Measurements from ENCODE around the gene OBSCN. TPM values are rescaled to one million over a fixed set of nuclear protein-coding genes. Genes with fewer than 3 reads are reported as not detected.

The OBSCN gene
- total and polyA plus RNA-seq, 2 of the 4 experiments (the other 2 are of a cell fraction) = 4.1 to 9.5 TPM

GRCh38 chr1:228359613-228360532 is 152.0 kb downstream of the OBSCN start:
- Histone ChIP-seq H3K18ac (ENCODE audit: low read depth, low read length) (no peak overlapping the region), H3K14ac (replicated peaks; ENCODE audit: low read depth, low read length) (no peak overlapping the region), H3K4me2 (ENCODE audit: low read depth, low read length) (no peak overlapping the region), H2BK15ac (ENCODE audit: low read depth, low read length) (no peak overlapping the region), H2BK120ac (ENCODE audit: low read depth, low read length) (no peak overlapping the region), H3K36me3 (ENCODE audit: control insufficient read depth, insufficient read depth, low read length) (no peaks in the 10 kb centered on the region), H2BK20ac (ENCODE audit: low read depth, low read length) (no peak overlapping the region), H2AFZ (replicated peaks; ENCODE audit: low read length, poor library complexity) (no peak overlapping the region), H4K20me1 (ENCODE audit: insufficient read depth, low read length) (no peaks in the 10 kb centered on the region), H3K23ac (ENCODE audit: low read depth, low read length) (no peak overlapping the region), H3K27me3 (ENCODE audit: control insufficient read depth, insufficient read depth, low read length) (no peaks in the 10 kb centered on the region), H4K91ac (ENCODE audit: insufficient read depth, low read depth, low read length) (no peak overlapping the region), H2BK5ac (ENCODE audit: low read depth, low read length, poor library complexity, severe bottlenecking) (no peak overlapping the region), H3K9ac (ENCODE audit: low read depth, low read length) (no peak overlapping the region), H3K79me1 (ENCODE audit: low read depth in 1 of 2, low read length in 2 of 2) (no peaks in the 10 kb centered on the region), H3K56ac (ENCODE audit: extremely low read depth, insufficient read depth, low read length) (no peak overlapping the region), H3K4ac (ENCODE audit: low read depth, low read length) (no peak overlapping the region), H3K9me1 (ENCODE audit: insufficient read depth, low read length) (no peaks in the 10 kb centered on the region), H2AK5ac (ENCODE audit: low read depth, low read length) (no peak overlapping the region), H3K4me3 (ENCODE audit: insufficient read depth, low read depth, low read length) (no peak overlapping the region), H4K5ac (ENCODE audit: low read depth, low read length) (no peak overlapping the region), H3K4me1 (ENCODE audit: control insufficient read depth, insufficient read depth, low read length) (no peaks in the 10 kb centered on the region), H3K9me3 (ENCODE audit: control insufficient read depth, insufficient read depth, low read length) (no peaks in the 10 kb centered on the region), H4K8ac (ENCODE audit: low read depth in 2 of 2, low read length in 2 of 2) (no peak overlapping the region), H3K27ac (ENCODE audit: insufficient read depth, low read length) (no peak overlapping the region), H2AK9ac (replicated peaks; ENCODE audit: low read depth, low read length, poor library complexity) (no peak overlapping the region)
- DNase-seq (no peak), ATAC-seq (ENCODE audit: low read depth) (no peak)
- TF ChIP-seq, protein P1, sequence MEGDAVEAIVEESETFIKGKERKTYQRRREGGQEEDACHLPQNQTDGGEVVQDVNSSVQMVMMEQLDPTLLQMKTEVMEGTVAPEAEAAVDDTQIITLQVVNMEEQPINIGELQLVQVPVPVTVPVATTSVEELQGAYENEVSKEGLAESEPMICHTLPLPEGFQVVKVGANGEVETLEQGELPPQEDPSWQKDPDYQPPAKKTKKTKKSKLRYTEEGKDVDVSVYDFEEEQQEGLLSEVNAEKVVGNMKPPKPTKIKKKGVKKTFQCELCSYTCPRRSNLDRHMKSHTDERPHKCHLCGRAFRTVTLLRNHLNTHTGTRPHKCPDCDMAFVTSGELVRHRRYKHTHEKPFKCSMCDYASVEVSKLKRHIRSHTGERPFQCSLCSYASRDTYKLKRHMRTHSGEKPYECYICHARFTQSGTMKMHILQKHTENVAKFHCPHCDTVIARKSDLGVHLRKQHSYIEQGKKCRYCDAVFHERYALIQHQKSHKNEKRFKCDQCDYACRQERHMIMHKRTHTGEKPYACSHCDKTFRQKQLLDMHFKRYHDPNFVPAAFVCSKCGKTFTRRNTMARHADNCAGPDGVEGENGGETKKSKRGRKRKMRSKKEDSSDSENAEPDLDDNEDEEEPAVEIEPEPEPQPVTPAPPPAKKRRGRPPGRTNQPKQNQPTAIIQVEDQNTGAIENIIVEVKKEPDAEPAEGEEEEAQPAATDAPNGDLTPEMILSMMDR (conservative IDR thresholded peaks at IDR 0.05; ENCODE audit: low read depth, low read length) = no peak
- no peak for TF ChIP-seq RAD21 (IDR thresholded peaks at IDR 0.05; ENCODE audit: low read length)
- in situ Hi-C loops (cut with MboI; ENCODE audit: low sequenced_read_pairs) (no loop called here), dilution Hi-C loops (cut with HindIII; ENCODE audit: low sequenced_read_pairs, unreplicated experiment) (no loop called here), intact Hi-C loops (cut with micrococcal nuclease) (no loop called here)
- POLR2A ChIA-PET (ENCODE audit: unreplicated experiment) = no interaction called here
- BruUV-seq (replicated peaks) = no TSS peak
- WGBS, 2 experiments (ENCODE audit: extremely low coverage in 2 of 2, insufficient read length in 1 of 2) = 76% methylated on average over 14 of the region's 45 CpGs; no CpG with 5 or more reads in 1 of the 2 experiments
- CTCF ChIA-PET = no interaction called here
